Naive B cell (primary cell): Measurements from ENCODE around the gene MYO1H. TPM values are rescaled to one million over a fixed set of nuclear protein-coding genes. Genes with fewer than 3 reads are reported as not detected.

Experiments used
- ATAC-seq, 2 donors: fragments of 150-1000 bp; cut with Tn5 transposase; 2 replicates each; pipeline ENCODE4 v1.10.0; 2021; ENCODE audit warnings: low read depth in 2 of 2, mild to moderate bottlenecking in 2 of 2, moderate library complexity in 2 of 2
- DNase-seq: peaks from one replicate; pipeline ENCODE4 v3.0.0; 2022
- H3K27ac Mint-ChIP-seq, 6 donors: one replicate each; pipeline ENCODE4 v1.8.0; 2020 to 2022; ENCODE audit warnings: mild to moderate bottlenecking in 6 of 6, mixed read lengths in 6 of 6, moderate library complexity in 5 of 6, inconsistent platforms in 2 of 6
- H3K27me3 Mint-ChIP-seq, 3 donors: one replicate each; pipeline ENCODE4 v1.8.0; 2021 to 2022; ENCODE audit warnings: mixed read lengths in 3 of 3, mild to moderate bottlenecking in 1 of 3
- H3K36me3 Mint-ChIP-seq, 2 donors: one replicate each; pipeline ENCODE4 v1.8.0; 2020 to 2022; ENCODE audit warnings: mixed read lengths in 2 of 2, inconsistent platforms in 1 of 2, mild to moderate bottlenecking in 1 of 2
- H3K4me1 Mint-ChIP-seq, 3 donors: one replicate each; pipeline ENCODE4 v1.8.0; 2020 to 2022; ENCODE audit warnings: mixed read lengths in 3 of 3, inconsistent platforms in 1 of 3, mild to moderate bottlenecking in 1 of 3, moderate library complexity in 1 of 3
- H3K4me3 Mint-ChIP-seq, 8 donors: one replicate each; pipeline ENCODE4 v1.8.0; 2020 to 2022; ENCODE audit warnings: mild to moderate bottlenecking in 8 of 8, mixed read lengths in 8 of 8, moderate library complexity in 8 of 8, inconsistent platforms in 2 of 8
- H3K9me3 Mint-ChIP-seq, 7 donors: one replicate each; pipeline ENCODE4 v1.8.0; 2020 to 2022; ENCODE audit warnings: mixed read lengths in 7 of 7, mild to moderate bottlenecking in 5 of 7, inconsistent platforms in 2 of 7, moderate library complexity in 1 of 7
- polyA plus RNA-seq, 6 donors: library from polyadenylated mRNA; unstranded; fragments of 300-500 nt; fragmentation: Illumina TruSeq; gene quantifications; one replicate each; pipeline ENCODE4 v1.2.3, GENCODE V29; 2021; ENCODE audit warnings: low read depth in 6 of 6

The MYO1H gene
- polyA plus RNA-seq, 6 donors from 2014 or later = not detected

DNA sequence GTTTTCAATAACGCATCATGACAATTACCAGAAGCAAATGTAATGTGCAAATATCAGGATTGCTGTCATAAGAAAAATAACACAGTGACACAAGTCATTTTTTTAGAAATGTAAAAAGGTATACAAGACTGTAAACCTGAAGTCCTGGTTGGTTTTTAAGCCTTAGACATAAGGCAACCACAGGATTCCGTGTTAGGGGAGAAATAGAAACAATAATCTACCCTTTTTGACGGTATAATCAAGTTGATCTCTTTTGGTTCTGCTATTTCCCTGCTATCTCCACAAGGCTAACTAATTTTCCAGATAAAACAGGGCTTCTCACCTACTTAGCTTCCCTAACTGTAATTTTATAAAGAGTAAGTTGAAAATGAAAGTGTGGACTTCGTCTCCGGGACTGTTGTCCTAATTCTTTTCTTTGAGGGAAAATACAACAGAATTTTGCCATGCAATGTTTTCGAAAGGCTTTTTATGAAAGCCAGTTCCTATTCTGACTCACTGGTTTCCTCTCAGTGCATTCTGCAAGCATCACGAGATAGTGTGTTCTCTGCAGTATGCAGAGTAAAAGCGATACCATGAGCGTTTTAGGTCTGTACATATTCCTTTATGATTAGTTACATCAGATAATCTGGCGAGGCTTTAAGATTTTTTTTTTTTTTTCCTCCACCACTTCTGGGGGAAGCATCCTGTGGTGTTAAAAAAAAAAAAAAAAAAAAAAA is 10.6 kb downstream of the MYO1H start:
- no peaks in the 10 kb centered on the region for H3K36me3 Mint-ChIP-seq
- peak overlapping the region in 1 of 8 donors; percentile 58 for H3K4me3 Mint-ChIP-seq
- no peak overlapping the region for H3K27ac Mint-ChIP-seq
- H3K9me3 Mint-ChIP-seq = no peaks in the 10 kb centered on the region
- DNase-seq (no peak), ATAC-seq (no peak)
- H3K4me1 Mint-ChIP-seq = no peaks in the 10 kb centered on the region
- peaks cover 8 to 55% (median 29%) of the 10 kb centered on the region in 3 donors for H3K27me3 Mint-ChIP-seq

DNA sequence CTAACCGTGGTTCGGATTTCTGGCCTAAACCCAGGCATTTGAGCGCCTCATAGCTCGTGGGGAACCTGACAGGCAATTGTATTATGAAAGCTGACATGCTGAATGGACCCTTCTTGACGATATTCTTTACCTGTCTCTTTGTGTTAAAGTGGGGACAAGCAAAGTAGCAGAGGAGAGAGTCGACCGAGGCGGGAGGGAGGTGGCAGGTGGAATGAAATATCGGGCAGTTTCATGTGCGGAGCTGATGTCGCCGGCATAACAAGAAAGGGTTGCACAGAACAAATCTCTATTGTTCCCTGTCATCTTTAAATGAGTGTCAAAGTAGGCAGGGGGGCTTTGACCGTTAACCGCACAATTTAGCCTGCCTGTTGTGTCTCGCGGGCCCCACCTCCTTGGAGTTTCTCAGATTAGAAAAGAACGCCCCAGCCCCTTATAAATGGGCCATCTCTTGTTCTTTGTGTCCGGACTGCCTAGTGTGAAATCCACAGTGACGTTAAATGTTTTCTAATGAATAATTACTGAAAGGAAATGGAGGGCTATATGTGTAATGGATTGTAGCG is 11.5 kb downstream of the MYO1H start:
- Mint-ChIP-seq H3K27ac (no peak overlapping the region), H3K4me3 (no peak overlapping the region)
- ATAC-seq = no peak

DNA sequence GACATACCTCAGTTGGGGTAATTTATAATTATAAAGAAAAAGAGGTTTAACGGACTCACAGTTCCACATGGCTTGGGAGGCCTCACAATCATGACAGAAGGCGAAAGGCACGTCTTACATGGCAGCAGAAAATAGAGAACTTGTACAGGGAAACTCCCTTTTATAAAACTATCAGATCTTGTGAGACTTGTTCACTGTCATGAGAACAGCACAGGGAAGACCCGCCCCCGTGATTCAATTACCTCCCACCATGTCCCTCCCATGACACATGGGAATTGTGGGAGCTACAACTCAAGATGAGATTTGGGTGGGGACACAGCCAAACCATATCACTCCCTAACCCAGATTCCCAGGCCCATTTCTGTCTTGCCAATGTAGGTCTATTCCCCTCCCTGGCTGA is 22.1 kb downstream of the MYO1H start:
- H3K4me1 Mint-ChIP-seq = no peaks in the 10 kb centered on the region
- no peak overlapping the region for H3K27ac Mint-ChIP-seq
- H3K27me3 Mint-ChIP-seq = peaks cover 11 to 26% (median 20%) of the 10 kb centered on the region in 3 donors
- H3K9me3 Mint-ChIP-seq = no peaks in the 10 kb centered on the region
- ATAC-seq = no peak
- no peak for DNase-seq
- H3K36me3 Mint-ChIP-seq = no peaks in the 10 kb centered on the region
- no peak overlapping the region for H3K4me3 Mint-ChIP-seq

More for the DNA sequence above, 11.5 kb downstream of the MYO1H start:
- no peak for DNase-seq
- Mint-ChIP-seq H3K27me3 (peaks cover 11 to 56% (median 29%) of the 10 kb centered on the region in 3 donors), H3K9me3 (no peaks in the 10 kb centered on the region), H3K4me1 (no peaks in the 10 kb centered on the region), H3K36me3 (no peaks in the 10 kb centered on the region)

DNA sequence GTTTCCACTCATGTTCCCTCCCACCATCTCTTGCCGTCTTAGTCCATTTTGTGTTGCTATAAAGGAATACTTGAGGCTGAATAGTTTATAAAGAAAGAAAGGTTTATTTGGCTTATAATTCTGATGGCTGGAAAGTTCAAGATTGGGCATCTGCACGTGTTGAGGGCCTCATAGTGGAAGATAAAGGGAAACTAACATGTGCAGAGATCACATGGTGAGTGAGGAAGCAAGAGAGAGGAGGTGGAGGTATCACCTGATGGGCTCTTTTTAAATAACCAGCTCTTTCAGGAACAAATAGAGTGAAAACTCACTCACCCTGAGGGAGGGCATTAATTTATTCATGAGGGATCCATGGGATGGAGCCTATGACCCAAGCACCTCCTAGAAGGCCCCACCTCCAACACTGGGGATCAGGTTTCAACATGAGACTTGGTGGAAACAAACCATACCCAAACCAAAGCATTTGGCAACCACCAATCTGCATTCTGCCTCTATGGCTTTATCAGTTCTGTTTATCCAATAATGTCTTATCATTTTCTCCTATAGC is 29.5 kb downstream of the MYO1H start:
- no peak for ATAC-seq
- H3K4me1 Mint-ChIP-seq = no peaks in the 10 kb centered on the region
- H3K36me3 Mint-ChIP-seq = no peaks in the 10 kb centered on the region
- H3K27ac Mint-ChIP-seq = no peak overlapping the region
- H3K4me3 Mint-ChIP-seq = no peak overlapping the region
- peaks cover 28 to 51% (median 32%) of the 10 kb centered on the region in 3 donors for H3K27me3 Mint-ChIP-seq
- H3K9me3 Mint-ChIP-seq = no peaks in the 10 kb centered on the region
- DNase-seq = no peak

DNA sequence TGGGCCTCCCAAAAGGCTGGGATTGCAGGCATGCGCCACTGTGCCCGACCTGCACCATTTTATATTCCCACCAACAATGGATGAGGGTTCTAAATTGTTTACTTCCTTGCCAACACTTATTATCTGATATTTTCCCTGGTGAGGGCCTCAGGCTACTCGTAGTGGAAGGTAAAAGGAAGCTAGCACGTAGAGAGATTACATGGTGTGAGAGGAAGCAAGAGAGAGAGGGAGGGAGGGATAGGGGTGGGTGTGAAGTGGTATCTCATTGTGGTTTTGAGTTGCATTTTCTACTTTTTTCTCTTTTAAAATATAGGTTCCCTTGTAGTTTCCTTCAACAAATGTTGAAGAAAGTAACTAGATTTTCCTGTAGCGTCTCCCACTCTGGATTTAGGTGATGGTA is 30.9 kb downstream of the MYO1H start:
- H3K27ac Mint-ChIP-seq = no peak overlapping the region
- DNase-seq (no peak), ATAC-seq (no peak)
- H3K27me3 Mint-ChIP-seq = peaks cover 32 to 58% (median 35%) of the 10 kb centered on the region in 3 donors
- H3K4me1 Mint-ChIP-seq = no peaks in the 10 kb centered on the region
- no peak overlapping the region for H3K4me3 Mint-ChIP-seq
- peaks cover 0 to 5% (median 0%) of the 10 kb centered on the region in 7 donors for H3K9me3 Mint-ChIP-seq
- H3K36me3 Mint-ChIP-seq = peaks cover 0 to 5% of the 10 kb centered on the region in 2 donors

DNA sequence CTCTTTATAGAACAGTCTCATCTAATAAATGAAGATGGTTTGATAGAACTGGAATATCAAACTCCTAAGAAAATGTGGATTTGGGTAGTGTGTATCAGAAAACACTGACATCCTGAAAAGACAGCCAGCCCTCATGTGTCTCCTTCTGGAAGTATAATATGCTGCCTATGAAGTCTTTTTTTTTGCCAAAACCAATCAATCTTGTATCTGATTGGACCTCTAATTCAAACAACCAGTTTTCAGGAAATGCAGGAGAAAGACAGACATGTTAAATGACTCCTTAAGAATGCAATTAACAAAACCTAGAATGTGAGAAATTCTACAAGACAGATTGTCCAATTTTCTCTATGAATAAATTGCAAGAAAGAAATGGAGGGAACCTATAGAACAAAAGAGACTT is 34.3 kb downstream of the MYO1H start:
- DNase-seq (no peak), ATAC-seq (no peak)
- Mint-ChIP-seq H3K27ac (no peak overlapping the region), H3K9me3 (peaks cover 0 to 5% (median 0%) of the 10 kb centered on the region in 7 donors), H3K36me3 (peaks cover 0 to 5% of the 10 kb centered on the region in 2 donors), H3K4me1 (no peaks in the 10 kb centered on the region), H3K4me3 (no peak overlapping the region), H3K27me3 (peaks cover 25 to 57% (median 34%) of the 10 kb centered on the region in 3 donors)

DNA sequence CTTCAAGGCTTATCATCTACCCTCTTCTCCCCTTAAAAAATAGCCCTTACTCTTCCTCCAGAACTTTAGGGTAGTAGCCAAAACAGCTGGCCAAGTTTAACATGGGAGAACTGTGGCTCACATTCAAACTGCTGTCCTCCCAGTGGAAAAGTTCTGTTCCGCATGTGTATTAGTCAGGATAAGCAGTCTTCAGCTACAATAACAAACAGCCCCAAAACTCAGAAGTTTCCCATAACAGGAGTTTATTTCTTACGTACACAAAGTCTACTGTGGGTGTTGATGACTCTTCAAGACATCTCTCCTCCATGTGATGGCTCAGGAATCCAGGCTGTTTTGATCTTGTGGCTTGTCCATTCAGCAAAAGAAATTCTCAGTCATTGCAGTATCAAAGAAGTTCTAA is 35.5 kb downstream of the MYO1H start:
- no peak for ATAC-seq
- no peaks in the 10 kb centered on the region for H3K4me1 Mint-ChIP-seq
- no peak overlapping the region for H3K4me3 Mint-ChIP-seq
- H3K27ac Mint-ChIP-seq = no peak overlapping the region
- peaks cover 2 to 9% (median 4%) of the 10 kb centered on the region in 7 donors for H3K9me3 Mint-ChIP-seq
- H3K27me3 Mint-ChIP-seq = peaks cover 21 to 48% (median 33%) of the 10 kb centered on the region in 3 donors
- no peak for DNase-seq
- H3K36me3 Mint-ChIP-seq = peaks cover 0 to 5% of the 10 kb centered on the region in 2 donors

DNA sequence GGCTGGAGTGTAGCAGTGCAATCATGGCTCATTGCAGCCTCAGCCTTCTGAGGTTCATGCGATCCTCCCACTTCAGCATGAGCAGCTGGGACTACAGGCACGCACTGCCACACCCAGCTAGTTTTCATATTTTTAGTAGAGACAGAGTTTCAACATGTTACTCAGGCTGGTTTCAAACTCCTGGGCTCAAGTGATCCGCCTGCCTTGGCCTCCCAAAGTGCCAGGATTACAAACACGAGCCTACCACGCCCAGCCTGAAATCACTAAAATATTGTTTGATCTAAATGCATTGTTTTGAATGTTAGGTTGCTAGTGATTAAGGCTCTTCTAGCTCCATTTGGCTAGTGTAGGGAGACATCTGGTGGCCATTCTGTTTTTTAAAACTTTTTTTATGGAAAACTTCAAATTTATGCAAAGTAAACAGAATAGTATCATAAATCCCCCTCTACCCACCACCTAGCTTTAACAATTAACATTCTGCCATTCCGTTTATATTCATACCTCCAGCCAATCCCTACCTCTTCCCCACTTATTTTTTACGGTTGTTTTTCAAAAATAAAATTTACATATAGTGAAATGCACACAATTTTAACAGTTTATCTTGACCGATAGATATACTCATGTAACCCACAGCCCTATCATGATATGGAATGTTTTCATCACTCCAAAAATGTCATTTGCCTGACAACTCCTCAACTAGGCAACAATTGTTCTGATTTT is 37.8 kb downstream of the MYO1H start:
- ATAC-seq (no peak), DNase-seq (no peak)
- H3K4me3 Mint-ChIP-seq = no peak overlapping the region
- peaks cover 2 to 19% (median 9%) of the 10 kb centered on the region in 7 donors for H3K9me3 Mint-ChIP-seq
- no peaks in the 10 kb centered on the region for H3K4me1 Mint-ChIP-seq
- no peak overlapping the region for H3K27ac Mint-ChIP-seq
- peaks cover 0 to 5% of the 10 kb centered on the region in 2 donors for H3K36me3 Mint-ChIP-seq
- peaks cover 16 to 28% (median 25%) of the 10 kb centered on the region in 3 donors for H3K27me3 Mint-ChIP-seq

DNA sequence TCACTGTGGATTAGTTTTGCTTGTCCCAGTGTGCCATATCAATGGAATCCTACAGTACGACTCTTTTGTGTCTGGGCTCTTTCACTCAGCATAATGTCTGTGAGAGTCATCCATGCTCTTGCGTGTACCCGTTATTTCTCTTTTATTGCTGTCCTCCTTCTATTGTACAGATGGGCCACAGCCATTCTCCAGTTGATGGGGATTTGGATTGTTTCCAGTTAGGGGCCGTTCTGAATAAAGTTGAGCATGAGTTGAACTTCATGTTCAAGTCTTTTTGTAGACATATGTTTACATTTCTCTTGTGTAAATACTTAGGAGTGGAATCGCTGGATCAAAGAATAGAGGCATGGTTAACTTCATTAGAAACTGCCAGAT is 38.3 kb downstream of the MYO1H start:
- no peak overlapping the region for H3K27ac Mint-ChIP-seq

DNA sequence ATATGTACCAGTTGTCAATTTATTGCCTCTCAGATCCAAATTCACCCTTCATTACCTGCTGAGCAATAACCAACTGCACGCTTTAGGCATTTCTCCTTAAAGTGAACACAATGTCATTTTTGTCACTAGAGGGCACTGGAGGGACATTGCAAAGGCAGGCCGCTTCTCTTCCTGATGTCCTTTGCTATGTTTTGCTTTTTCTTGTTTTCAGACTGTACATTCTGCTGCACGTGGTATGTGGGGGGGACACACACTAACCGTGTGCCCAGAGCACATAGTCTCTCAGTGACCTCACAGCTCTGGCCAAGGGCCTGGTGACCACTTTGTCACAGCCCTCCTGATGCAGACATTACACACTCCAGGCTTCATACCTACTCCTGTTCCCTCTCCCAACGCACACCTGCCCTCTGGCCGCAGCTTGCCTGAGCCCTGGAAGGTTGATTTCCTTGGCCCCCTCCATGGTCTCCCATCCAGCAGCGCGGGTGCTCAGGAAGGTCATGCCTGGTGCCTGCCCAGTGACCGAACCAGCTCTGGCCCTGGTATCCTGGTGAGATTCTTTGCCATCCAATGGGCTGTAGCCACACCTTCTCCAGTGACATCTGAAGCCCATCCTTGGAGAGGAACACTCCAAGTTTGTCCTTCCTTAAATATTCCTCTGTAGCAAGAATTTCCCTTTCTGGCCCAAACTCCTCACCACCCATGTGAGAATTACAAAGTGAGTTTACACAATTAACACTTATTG is 39.9 kb downstream of the MYO1H start:
- DNase-seq (no peak), ATAC-seq (no peak)
- H3K4me3 Mint-ChIP-seq = no peak overlapping the region
- H3K27me3 Mint-ChIP-seq = peaks cover 19 to 36% (median 35%) of the 10 kb centered on the region in 3 donors
- H3K36me3 Mint-ChIP-seq = peaks cover 0 to 5% of the 10 kb centered on the region in 2 donors
- H3K4me1 Mint-ChIP-seq = no peaks in the 10 kb centered on the region
- H3K9me3 Mint-ChIP-seq = peaks cover 2 to 19% (median 9%) of the 10 kb centered on the region in 7 donors
- peak overlapping the region in 1 of 6 donors; percentile 36 for H3K27ac Mint-ChIP-seq

More for the DNA sequence above, 38.3 kb downstream of the MYO1H start:
- Mint-ChIP-seq H3K4me3 (no peak overlapping the region), H3K9me3 (peaks cover 2 to 19% (median 9%) of the 10 kb centered on the region in 7 donors), H3K27me3 (peaks cover 18 to 24% (median 24%) of the 10 kb centered on the region in 3 donors), H3K36me3 (peaks cover 0 to 5% of the 10 kb centered on the region in 2 donors), H3K4me1 (no peaks in the 10 kb centered on the region)
- DNase-seq = no peak
- ATAC-seq = no peak

DNA sequence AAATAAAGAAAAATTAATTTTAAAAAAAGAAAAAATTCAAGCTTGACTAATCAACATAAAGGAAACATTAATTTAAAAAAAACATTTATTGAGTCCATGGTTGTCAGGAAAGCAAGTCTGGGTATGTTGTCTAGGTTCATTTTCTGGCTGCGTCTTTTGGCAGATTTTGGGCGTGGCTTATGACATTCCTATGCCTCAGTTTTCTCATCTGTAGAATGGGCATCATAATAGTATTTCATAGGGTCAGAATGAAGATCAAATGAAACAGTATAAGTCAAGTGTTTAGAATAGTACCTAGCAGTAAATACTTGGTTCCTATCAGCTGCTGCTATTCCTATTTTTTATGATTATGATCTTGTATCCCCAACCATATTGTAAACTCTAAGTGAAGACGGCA is 40.5 kb downstream of the MYO1H start:
- Mint-ChIP-seq H3K9me3 (peaks cover 2 to 19% (median 8%) of the 10 kb centered on the region in 7 donors), H3K4me1 (no peaks in the 10 kb centered on the region)

DNA sequence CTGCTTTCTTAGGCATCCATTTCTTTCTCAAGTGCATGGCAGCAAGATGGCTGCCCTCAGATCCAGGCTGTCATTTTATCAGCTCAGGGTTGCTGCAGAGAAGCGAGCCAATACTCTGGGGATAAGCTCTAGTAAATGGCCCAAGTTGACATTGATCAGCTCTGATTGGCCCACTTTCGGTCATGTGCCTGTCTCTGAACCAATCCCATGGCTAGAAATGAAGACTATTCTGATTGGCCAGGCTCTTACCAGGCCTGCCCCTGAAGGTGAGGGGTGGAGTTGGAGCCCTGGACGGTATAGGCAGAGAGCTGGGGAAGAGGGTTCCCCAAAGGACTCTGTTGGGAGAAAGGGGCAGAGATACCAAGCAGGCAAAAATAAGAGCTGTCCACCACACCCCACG is 41.4 kb downstream of the MYO1H start:
- Mint-ChIP-seq H3K27me3 (peaks cover 23 to 38% (median 37%) of the 10 kb centered on the region in 3 donors), H3K4me1 (no peaks in the 10 kb centered on the region), H3K27ac (no peak overlapping the region), H3K9me3 (peaks cover 2 to 19% (median 4%) of the 10 kb centered on the region in 7 donors), H3K36me3 (no peaks in the 10 kb centered on the region), H3K4me3 (peak overlapping the region in 1 of 8 donors; percentile 22)
- ATAC-seq (no peak), DNase-seq (no peak)

More for the DNA sequence above, 40.5 kb downstream of the MYO1H start:
- Mint-ChIP-seq H3K27ac (no peak overlapping the region), H3K27me3 (peaks cover 19 to 36% (median 36%) of the 10 kb centered on the region in 3 donors), H3K36me3 (peaks cover 0 to 3% of the 10 kb centered on the region in 2 donors), H3K4me3 (no peak overlapping the region)
- ATAC-seq (no peak), DNase-seq (no peak)
